OCI-LY1 (cell line): ENCODE data around the gene TAS2R60.

Source experiments
- CTCF ChIP-seq: fragments of 200-600 bp; sonication (generic), shearing (Covaris generic); IDR thresholded peaks from 2 replicates; pipeline ENCODE4 v1.5.1; 2017; ENCODE audit warnings: mild to moderate bottlenecking, antibody characterized with exemption, low read length, moderate library complexity, mixed read lengths
- EZH2 ChIP-seq: fragments of 200-600 bp; sonication (generic), shearing (Covaris generic); IDR thresholded peaks from 2 replicates; pipeline ENCODE4 v1.8.0; 2017; ENCODE audit warnings: borderline replicate concordance, mixed run types, mild to moderate bottlenecking, antibody characterized with exemption, low read length, moderate library complexity, mixed read lengths

- no peak for TF ChIP-seq EZH2
- no peak for TF ChIP-seq CTCF
These were observed 45.3 kb upstream of the TAS2R60 start for GRCh38 chr7:143397710-143398530.
